ENCODE results near the gene FYB2. TPM values are rescaled to one million over a fixed set of nuclear protein-coding genes. Genes with fewer than 3 reads are reported as not detected.

The FYB2 gene
- total RNA-seq, 2 experiments from 2014 or later, result not detected

Other genes starting within 250 kb of the FYB2 start
- gene PLPP3, start 239.8 kb downstream of the FYB2 start, total RNA-seq, result not detected
- under 1 TPM in 1 of 2 experiments, not detected in 1; 0.02 TPM for gene PRKAA2, start 174.1 kb downstream of the FYB2 start, total RNA-seq
- not detected for gene C8A, start 35.4 kb upstream of the FYB2 start, total RNA-seq
- gene C8B, start 146.6 kb upstream of the FYB2 start, total RNA-seq, result not detected